Measurements from ENCODE around the gene DPH7. TPM values are rescaled to one million over a fixed set of nuclear protein-coding genes. Genes with fewer than 3 reads are reported as not detected.

DPH7 gene
- total RNA-seq, 1 experiment from 2014 or later: 54.4 TPM

- TF ChIP-seq ZBTB33 (IDR thresholded peaks at IDR 0.05; ENCODE audit: extremely low read depth, insufficient replicate concordance, low read length): no peak
- no peak for TF ChIP-seq CEBPB (IDR thresholded peaks at IDR 0.05; ENCODE audit: low read depth)
- no peak for TF ChIP-seq ELF1 (IDR thresholded peaks at IDR 0.05; ENCODE audit: borderline replicate concordance, low read depth)
- no peak for TF ChIP-seq JUND (IDR thresholded peaks at IDR 0.05)
- no peak for TF ChIP-seq SRF (IDR thresholded peaks at IDR 0.05; ENCODE audit: low read depth)
Observed at GRCh38 chr9:137613738-137614523, 35.2 kb upstream of the DPH7 start (continued).

GRCh38 chr9:137613259-137613658 is 34.5 kb upstream of the DPH7 start:
- peak overlapping the region; percentile 92 for H3K9ac ChIP-seq (ENCODE audit: low read length)
- no peak overlapping the region for H2AFZ ChIP-seq (ENCODE audit: low read depth, low read length, poor library complexity, severe bottlenecking)
- peak overlapping the region; percentile 99 for H3K27ac ChIP-seq (ENCODE audit: low read depth, low read length)
- no peaks in the 10 kb centered on the region for H4K20me1 ChIP-seq (ENCODE audit: insufficient read depth)
- ChIA-PET CTCF (interaction anchor here (0.9 kb wide), 1 partner anchor 190 kb away, joined by 3 read pairs; the partner anchor contains the start of genes EXD3 and NOXA1), POLR2A (no interaction called here), RAD21 (ENCODE audit: low non-redundant PET in 1 of 2, low total read pairs in 2 of 2, uncharacterized antibody in 2 of 2, unreplicated experiment in 2 of 2) (no interaction called here)
- peak overlapping the region; percentile 29 to 62 for H3K4me3 ChIP-seq (replicated peaks in 1 of 2; ENCODE audit: low read depth in 1 of 2, low read length in 2 of 2)
- no TSS peak for BruUV-seq (replicated peaks)
- peaks cover 2 to 26% of the 10 kb centered on the region in 2 experiments; a peak in 2 of 4 replicates for H3K36me3 ChIP-seq (ENCODE audit: control insufficient read depth in 1 of 2, insufficient read depth in 2 of 2, low read length in 2 of 2)
- no peaks in the 10 kb centered on the region for H3K9me3 ChIP-seq (ENCODE audit: control insufficient read depth in 1 of 2, insufficient read depth in 1 of 2, low read depth in 1 of 2, low read length in 2 of 2)
- intact Hi-C loops (cut with micrococcal nuclease): loop anchor here (5.0 kb wide), 1 partner anchor 36 kb away; the partner anchor contains the start of gene DPH7
- no peaks in the 10 kb centered on the region for H3K9me2 ChIP-seq (ENCODE audit: insufficient read depth)
- ATAC-seq: no peak
- no peak for TF ChIP-seq ELF1 (IDR thresholded peaks at IDR 0.05; ENCODE audit: borderline replicate concordance, low read depth)
- TF ChIP-seq MAX (IDR thresholded peaks at IDR 0.05): no peak
- TF ChIP-seq CEBPB (IDR thresholded peaks at IDR 0.05; ENCODE audit: low read depth): no peak
- no peak for TF ChIP-seq SIN3A (IDR thresholded peaks at IDR 0.05; ENCODE audit: low read depth)
- no peak for TF ChIP-seq EZH2 (IDR thresholded peaks at IDR 0.05)
- TF ChIP-seq RAD21 (IDR thresholded peaks at IDR 0.05; ENCODE audit: low read depth): no peak
- TF ChIP-seq EGR1 (IDR thresholded peaks at IDR 0.05; ENCODE audit: low read depth): no peak
- no peak for TF ChIP-seq SRF (IDR thresholded peaks at IDR 0.05; ENCODE audit: low read depth)
- no peak for TF ChIP-seq JUND (IDR thresholded peaks at IDR 0.05)
- no peak for TF ChIP-seq REST (IDR thresholded peaks at IDR 0.05; ENCODE audit: low read depth)
- TF ChIP-seq ZBTB33 (IDR thresholded peaks at IDR 0.05; ENCODE audit: extremely low read depth, insufficient replicate concordance, low read length): no peak
- no peak for TF ChIP-seq YY1 (IDR thresholded peaks at IDR 0.05; ENCODE audit: extremely low read depth, insufficient replicate concordance, low read depth, low read length)
- TF ChIP-seq POLR2A (IDR thresholded peaks at IDR 0.05; ENCODE audit: borderline replicate concordance, extremely low read depth, insufficient read depth, insufficient read length): no peak
- no peaks in the 10 kb centered on the region for H3K27me3 ChIP-seq (ENCODE audit: insufficient read depth, low read length)
- no peak for DNase-seq (ENCODE audit: low read depth, low spot score)
- peaks cover 41 to 66% of the 10 kb centered on the region in 2 experiments for H3K4me1 ChIP-seq (ENCODE audit: control insufficient read depth in 1 of 2, insufficient read depth in 2 of 2, low read length in 2 of 2)
- H3K4me2 ChIP-seq (ENCODE audit: low read length): peak overlapping the region; percentile 100
- H3K79me2 ChIP-seq (ENCODE audit: insufficient read depth, low read length): peaks cover 53% of the 10 kb centered on the region

Measured in HCT116 (cell line).